ENCODE measurements around the gene FAP. TPM values are rescaled to one million over a fixed set of nuclear protein-coding genes. Genes with fewer than 3 reads are reported as not detected.

Gene FAP
- polyA plus RNA-seq, 2 of the 4 experiments (the other 2 are of a cell fraction) = 0.03 to 0.16 TPM

Other genes with a start within 250 kb of the FAP start
- 0.17 and 0.37 TPM in 2 replicates for gene DPP4, start 169.2 kb downstream of the FAP start, polyA plus RNA-seq (2011; rRNA removed)
- gene DPP4, start 169.2 kb downstream of the FAP start, polyA plus RNA-seq (2017; fragmentation: RNase III; extraction: RNeasy Plus Mini Kit Qiagen cat#74134 plus additional on column Dnase treatment) = 0.21 to 0.31 TPM (median 0.27 TPM) in 3 replicates
- gene GCG, start 91.2 kb downstream of the FAP start, polyA plus RNA-seq (2011; rRNA removed) = not detected in 2 replicates
- gene GCG, start 91.2 kb downstream of the FAP start, polyA plus RNA-seq (2017; fragmentation: RNase III; extraction: RNeasy Plus Mini Kit Qiagen cat#74134 plus additional on column Dnase treatment) = not detected in 3 replicates
- gene IFIH1, start 75.2 kb upstream of the FAP start, polyA plus RNA-seq (2011; rRNA removed) = 0.57 and 0.70 TPM in 2 replicates
- gene IFIH1, start 75.2 kb upstream of the FAP start, polyA plus RNA-seq (2017; fragmentation: RNase III; extraction: RNeasy Plus Mini Kit Qiagen cat#74134 plus additional on column Dnase treatment) = 0.21 to 0.49 TPM (median 0.46 TPM) in 3 replicates
- 16.2 and 17.8 TPM in 2 replicates for gene GCA, start 100.7 kb upstream of the FAP start, polyA plus RNA-seq (2011; rRNA removed)
- 6.3 to 8.1 TPM (median 6.6 TPM) in 3 replicates for gene GCA, start 100.7 kb upstream of the FAP start, polyA plus RNA-seq (2017; fragmentation: RNase III; extraction: RNeasy Plus Mini Kit Qiagen cat#74134 plus additional on column Dnase treatment)

Data from A549 (cell line).